ENCODE measurements around the gene PRKD1.

GRCh38 chr14:29741909-29742401 lies 185.7 kb downstream of the PRKD1 start:
- TF ChIP-seq, protein P1, sequence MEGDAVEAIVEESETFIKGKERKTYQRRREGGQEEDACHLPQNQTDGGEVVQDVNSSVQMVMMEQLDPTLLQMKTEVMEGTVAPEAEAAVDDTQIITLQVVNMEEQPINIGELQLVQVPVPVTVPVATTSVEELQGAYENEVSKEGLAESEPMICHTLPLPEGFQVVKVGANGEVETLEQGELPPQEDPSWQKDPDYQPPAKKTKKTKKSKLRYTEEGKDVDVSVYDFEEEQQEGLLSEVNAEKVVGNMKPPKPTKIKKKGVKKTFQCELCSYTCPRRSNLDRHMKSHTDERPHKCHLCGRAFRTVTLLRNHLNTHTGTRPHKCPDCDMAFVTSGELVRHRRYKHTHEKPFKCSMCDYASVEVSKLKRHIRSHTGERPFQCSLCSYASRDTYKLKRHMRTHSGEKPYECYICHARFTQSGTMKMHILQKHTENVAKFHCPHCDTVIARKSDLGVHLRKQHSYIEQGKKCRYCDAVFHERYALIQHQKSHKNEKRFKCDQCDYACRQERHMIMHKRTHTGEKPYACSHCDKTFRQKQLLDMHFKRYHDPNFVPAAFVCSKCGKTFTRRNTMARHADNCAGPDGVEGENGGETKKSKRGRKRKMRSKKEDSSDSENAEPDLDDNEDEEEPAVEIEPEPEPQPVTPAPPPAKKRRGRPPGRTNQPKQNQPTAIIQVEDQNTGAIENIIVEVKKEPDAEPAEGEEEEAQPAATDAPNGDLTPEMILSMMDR (IDR thresholded peaks at IDR 0.05), result no peak
- no peak for TF ChIP-seq POLR2A (IDR thresholded peaks at IDR 0.05)

All from right lobe of liver (tissue), 4 donors.